Stimulated activated CD4-positive, alpha-beta T cell treated with anti-CD3 and anti-CD28 coated beads, Interleukin-15, amount 100 ng/mL, for 48 hours (primary cell): Measurements from ENCODE around the gene EFL1.
"Not testable (repeated sequence)": the region's sequence is repeated elsewhere in the genome, so short reads cannot be mapped to it uniquely, and the experiment has no call there.

Source experiments
- DNase-seq, 2 donors: peaks; one replicate each; pipeline ENCODE4 v3.0.0-alpha.2; 2020; ENCODE audit warnings: low read depth in 2 of 2

Gene EFL1

GRCh38 chr15:82281276-82281675, 18.7 kb upstream of the EFL1 start:
- not testable (repeated sequence) for DNase-seq

GRCh38 chr15:82275410-82275809, 12.9 kb upstream of the EFL1 start:
- DNase-seq = no peak

- DNase-seq = no peak
Observed at GRCh38 chr15:82272154-82272553, 9.6 kb upstream of the EFL1 start.

- DNase-seq = not testable (repeated sequence)
Observed at GRCh38 chr15:82268454-82268853, 5.9 kb upstream of the EFL1 start.

- DNase-seq = not testable (repeated sequence)
Observed at GRCh38 chr15:82267137-82267536, 4.6 kb upstream of the EFL1 start.

GRCh38 chr15:82263350-82263749, 816 bp upstream of the EFL1 start:
- DNase-seq = no peak

- peak; percentile 36 to 38 for DNase-seq
Observed at GRCh38 chr15:82261566-82262421, 740 bp downstream of the EFL1 start.

GRCh38 chr15:82248261-82248660, 14.3 kb downstream of the EFL1 start:
- not testable (repeated sequence) for DNase-seq

- not testable (repeated sequence) for DNase-seq
Observed at GRCh38 chr15:82245956-82246355, 16.6 kb downstream of the EFL1 start.

- DNase-seq = not testable (repeated sequence)
Observed at GRCh38 chr15:82243644-82244043, 18.9 kb downstream of the EFL1 start.

GRCh38 chr15:82241836-82242499, 20.6 kb downstream of the EFL1 start:
- not testable (repeated sequence) for DNase-seq

GRCh38 chr15:82239685-82240391, 22.7 kb downstream of the EFL1 start:
- DNase-seq = no peak

- DNase-seq = not testable (repeated sequence)
Observed at GRCh38 chr15:82237944-82238534, 24.5 kb downstream of the EFL1 start.

- no peak for DNase-seq
Observed at GRCh38 chr15:82231842-82232241, 30.7 kb downstream of the EFL1 start.

GRCh38 chr15:82231233-82231632, 31.3 kb downstream of the EFL1 start:
- no peak for DNase-seq

GRCh38 chr15:82228750-82229149, 33.8 kb downstream of the EFL1 start:
- no peak for DNase-seq

GRCh38 chr15:82221535-82221934, 41.0 kb downstream of the EFL1 start:
- not testable (repeated sequence) for DNase-seq

- not testable (repeated sequence) for DNase-seq
Observed at GRCh38 chr15:82216092-82216491, 46.4 kb downstream of the EFL1 start.

GRCh38 chr15:82212201-82212600, 50.3 kb downstream of the EFL1 start:
- not testable (repeated sequence) for DNase-seq

- DNase-seq = not testable (repeated sequence)
Observed at GRCh38 chr15:82210066-82210597, 52.4 kb downstream of the EFL1 start.

GRCh38 chr15:82204575-82204974, 58.0 kb downstream of the EFL1 start:
- DNase-seq = not testable (repeated sequence)
